Stimulated activated CD8-positive, alpha-beta memory T cell treated with anti-CD3 and anti-CD28 coated beads, Interleukin-15, amount 100 ng/mL, for 24 hours (primary cell): ENCODE results near the gene ADK.

ENCODE experiments used
- DNase-seq: peaks from one replicate; pipeline ENCODE4 v3.0.0-alpha.2; 2020; ENCODE audit warnings: low read depth

The ADK gene

DNA sequence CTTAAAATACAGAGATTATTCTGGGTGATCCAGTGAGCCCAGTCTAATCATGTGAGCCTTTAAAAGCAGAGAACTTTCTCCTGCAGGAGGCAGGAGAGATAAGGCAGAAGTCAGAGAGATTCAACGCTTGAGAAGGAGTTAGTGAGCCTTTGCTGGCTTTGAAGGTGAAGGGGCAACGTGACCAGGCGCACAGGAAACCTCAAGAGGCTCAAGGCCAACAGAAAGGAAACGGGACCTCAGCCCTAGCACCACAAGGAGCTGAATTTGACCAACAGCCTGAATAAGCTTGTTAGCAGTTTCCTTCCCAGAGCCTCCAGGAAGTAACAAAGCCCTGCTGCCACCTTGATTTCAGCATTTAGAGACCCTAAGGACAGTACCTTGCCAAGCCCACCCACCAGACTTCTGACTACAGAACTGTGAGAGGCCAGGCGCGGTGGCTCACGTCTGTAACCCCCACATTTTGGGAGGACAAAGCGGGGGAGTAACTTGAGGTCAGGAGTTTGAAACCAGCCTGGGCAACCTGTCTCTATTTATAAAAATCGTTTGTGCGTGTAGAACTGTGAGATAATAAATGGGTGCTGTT lies 588.1 kb downstream of the ADK start:
- no peak for DNase-seq

GRCh38 chr10:74743401-74743800 lies 592.4 kb downstream of the ADK start:
- DNase-seq, result no peak

GRCh38 chr10:74745449-74745848 lies 594.4 kb downstream of the ADK start:
- no peak for DNase-seq

GRCh38 chr10:74746813-74747212 lies 595.8 kb downstream of the ADK start:
- no peak for DNase-seq

DNA sequence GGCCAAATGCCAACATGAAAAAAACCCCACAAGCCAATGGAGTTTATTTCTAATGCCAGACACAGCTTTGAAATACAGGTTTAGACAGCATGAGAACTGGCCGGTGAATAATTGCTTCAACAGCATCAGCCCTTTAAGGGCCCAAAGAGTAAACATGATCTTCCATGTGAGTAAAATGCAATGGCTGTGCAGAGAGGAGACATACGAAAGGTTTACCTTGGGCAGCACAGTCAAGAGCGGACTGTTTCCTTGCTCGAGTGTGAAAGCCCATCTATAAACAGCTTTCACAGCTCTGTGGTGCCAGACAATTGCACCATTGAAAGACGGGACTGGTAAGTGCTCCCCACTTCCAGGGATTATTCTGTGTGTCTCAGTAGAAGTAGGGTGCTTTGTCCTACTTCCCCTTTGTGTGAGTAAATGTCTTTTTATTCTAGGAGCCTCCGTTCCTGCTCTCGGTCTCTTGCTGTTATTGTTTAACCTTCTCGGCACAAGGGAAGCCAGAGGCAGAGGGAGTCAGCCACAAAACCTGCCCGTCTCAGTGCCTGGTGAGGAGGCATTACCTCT lies 597.5 kb downstream of the ADK start:
- no peak for DNase-seq

GRCh38 chr10:74750848-74751274 lies 599.8 kb downstream of the ADK start:
- no peak for DNase-seq

GRCh38 chr10:74752371-74753040 lies 601.5 kb downstream of the ADK start:
- no peak for DNase-seq

DNA sequence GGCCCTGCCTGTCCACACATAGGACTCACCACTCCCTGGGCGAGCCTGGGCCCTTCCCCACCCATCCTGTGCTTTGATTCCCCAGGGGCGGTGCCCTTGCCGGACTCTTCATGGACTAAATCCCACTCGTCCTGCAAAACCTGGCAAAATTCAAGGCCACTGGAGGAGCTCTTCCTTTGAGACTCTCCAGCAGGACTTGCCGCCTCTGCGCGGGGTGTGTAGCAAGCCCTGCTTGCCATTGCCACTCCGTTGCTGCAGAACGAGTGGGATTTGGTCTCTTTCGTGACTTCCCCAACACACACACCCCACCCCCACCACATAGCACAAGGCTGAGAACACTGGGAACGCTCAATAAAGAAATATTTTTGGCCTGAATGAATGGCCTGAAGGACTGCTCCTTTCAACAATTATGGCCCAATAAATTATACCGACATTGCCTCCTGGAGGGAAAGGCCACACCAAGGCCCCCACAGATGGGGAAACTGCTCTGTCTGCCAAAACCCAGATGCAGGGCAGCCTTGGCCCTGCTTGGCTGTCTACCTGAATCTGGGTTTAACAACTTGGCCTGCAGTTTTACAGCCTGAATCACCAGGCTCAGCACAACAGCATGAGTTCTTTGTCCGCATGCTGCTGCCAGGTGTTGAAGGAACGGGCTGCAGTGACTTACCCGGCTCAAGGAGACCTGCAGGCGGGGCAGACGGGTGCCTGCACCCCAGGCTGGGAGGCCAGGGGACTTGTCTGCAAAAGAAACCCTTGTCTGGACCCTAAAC lies 602.6 kb downstream of the ADK start:
- no peak for DNase-seq

DNA sequence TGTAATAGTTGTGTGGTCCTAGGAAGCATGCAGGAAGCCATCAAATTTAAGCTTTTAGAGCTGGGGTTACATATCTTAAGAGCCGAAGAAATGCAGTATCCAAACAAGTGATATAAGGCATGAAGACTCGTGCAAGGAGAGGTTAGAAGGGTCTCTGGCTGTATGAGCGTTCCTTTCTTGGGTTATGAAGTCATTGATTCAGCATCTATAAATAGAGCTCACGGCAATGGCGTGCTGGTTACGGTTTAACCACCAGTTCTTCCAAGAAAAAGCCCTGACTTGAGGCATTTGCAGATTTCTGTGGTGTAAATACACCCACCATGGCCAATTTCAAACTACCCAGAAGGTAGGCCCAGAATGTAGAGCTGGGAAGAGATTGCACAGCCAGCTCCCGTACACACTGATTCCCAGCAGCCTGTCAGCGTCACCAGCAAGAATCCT lies 603.4 kb downstream of the ADK start:
- DNase-seq, result no peak

GRCh38 chr10:74755273-74755672 lies 604.3 kb downstream of the ADK start:
- no peak for DNase-seq
